Measurements from ENCODE around the gene CPSF4L.

DNA sequence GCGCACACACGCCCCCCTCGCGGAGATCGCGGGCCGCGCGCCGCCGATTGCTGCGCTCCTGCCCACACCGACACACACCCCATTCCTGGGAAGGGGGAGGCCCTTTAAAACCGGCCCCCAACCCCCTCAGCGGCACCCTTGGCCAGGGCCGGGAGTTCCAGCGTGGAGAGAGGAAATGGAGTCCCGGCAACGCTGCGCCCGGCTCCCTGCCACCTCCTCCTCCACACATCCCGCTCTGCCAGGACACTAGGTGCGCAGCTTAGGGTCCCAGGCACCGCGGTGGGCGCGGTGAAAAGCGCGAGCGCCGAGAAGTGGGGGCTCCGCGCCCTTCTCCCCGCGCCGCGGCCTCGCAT lies 49.7 kb upstream of the CPSF4L start:
- TF ChIP-seq ATF1 (CRISPR knock-in tag; IDR thresholded peaks at IDR 0.05) (no peak), NR3C1 (CRISPR knock-in tag; conservative IDR thresholded peaks at IDR 0.05; ENCODE audit: low read depth) (no peak), NR2C2 (CRISPR knock-in tag; IDR thresholded peaks at IDR 0.05) (no peak), ETV6 (CRISPR knock-in tag; IDR thresholded peaks at IDR 0.05) (no peak)
- TF ChIP-seq, protein P1, sequence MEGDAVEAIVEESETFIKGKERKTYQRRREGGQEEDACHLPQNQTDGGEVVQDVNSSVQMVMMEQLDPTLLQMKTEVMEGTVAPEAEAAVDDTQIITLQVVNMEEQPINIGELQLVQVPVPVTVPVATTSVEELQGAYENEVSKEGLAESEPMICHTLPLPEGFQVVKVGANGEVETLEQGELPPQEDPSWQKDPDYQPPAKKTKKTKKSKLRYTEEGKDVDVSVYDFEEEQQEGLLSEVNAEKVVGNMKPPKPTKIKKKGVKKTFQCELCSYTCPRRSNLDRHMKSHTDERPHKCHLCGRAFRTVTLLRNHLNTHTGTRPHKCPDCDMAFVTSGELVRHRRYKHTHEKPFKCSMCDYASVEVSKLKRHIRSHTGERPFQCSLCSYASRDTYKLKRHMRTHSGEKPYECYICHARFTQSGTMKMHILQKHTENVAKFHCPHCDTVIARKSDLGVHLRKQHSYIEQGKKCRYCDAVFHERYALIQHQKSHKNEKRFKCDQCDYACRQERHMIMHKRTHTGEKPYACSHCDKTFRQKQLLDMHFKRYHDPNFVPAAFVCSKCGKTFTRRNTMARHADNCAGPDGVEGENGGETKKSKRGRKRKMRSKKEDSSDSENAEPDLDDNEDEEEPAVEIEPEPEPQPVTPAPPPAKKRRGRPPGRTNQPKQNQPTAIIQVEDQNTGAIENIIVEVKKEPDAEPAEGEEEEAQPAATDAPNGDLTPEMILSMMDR (IDR thresholded peaks at IDR 0.05) = no peak
- TF ChIP-seq, protein P2, sequence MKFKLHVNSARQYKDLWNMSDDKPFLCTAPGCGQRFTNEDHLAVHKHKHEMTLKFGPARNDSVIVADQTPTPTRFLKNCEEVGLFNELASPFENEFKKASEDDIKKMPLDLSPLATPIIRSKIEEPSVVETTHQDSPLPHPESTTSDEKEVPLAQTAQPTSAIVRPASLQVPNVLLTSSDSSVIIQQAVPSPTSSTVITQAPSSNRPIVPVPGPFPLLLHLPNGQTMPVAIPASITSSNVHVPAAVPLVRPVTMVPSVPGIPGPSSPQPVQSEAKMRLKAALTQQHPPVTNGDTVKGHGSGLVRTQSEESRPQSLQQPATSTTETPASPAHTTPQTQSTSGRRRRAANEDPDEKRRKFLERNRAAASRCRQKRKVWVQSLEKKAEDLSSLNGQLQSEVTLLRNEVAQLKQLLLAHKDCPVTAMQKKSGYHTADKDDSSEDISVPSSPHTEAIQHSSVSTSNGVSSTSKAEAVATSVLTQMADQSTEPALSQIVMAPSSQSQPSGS (CRISPR knock-in tag; IDR thresholded peaks at IDR 0.05; ENCODE audit: borderline replicate concordance, low read depth) = no peak
- TF ChIP-seq, protein P3, sequence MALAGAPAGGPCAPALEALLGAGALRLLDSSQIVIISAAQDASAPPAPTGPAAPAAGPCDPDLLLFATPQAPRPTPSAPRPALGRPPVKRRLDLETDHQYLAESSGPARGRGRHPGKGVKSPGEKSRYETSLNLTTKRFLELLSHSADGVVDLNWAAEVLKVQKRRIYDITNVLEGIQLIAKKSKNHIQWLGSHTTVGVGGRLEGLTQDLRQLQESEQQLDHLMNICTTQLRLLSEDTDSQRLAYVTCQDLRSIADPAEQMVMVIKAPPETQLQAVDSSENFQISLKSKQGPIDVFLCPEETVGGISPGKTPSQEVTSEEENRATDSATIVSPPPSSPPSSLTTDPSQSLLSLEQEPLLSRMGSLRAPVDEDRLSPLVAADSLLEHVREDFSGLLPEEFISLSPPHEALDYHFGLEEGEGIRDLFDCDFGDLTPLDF (CRISPR knock-in tag; IDR thresholded peaks at IDR 0.05) = no peak

Data from WTC11 (cell line).